ENCODE data around the gene AMOTL2.

GRCh38 chr3:134369231-134369741 lies 5.0 kb downstream of the AMOTL2 start:
- no peak for TF ChIP-seq CTCF (IDR thresholded peaks at IDR 0.05)
- TF ChIP-seq POLR2A (IDR thresholded peaks at IDR 0.05) = no peak
